ENCODE measurements around the gene CTNND2.

DNA sequence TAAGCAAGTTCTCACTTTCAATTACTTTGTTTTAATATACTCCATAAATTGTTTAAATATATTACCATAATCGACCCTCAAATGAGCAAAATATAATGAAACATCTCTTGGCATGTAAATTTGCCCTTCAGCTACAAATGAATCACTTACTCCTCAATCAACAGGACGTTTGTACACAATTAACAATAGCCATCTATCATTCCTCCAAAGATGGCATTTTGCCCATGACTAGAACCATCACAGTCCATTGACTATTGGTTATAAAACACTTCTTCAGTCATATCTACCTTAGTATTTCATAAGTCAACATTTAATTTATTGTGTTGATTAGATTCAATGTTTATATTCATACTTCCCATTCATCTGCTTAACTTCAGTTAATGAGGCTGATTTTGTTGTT lies 127.2 kb downstream of the CTNND2 start:
- TF ChIP-seq EZH2 (IDR thresholded peaks at IDR 0.05; ENCODE audit: borderline replicate concordance, insufficient read depth, low read depth, low read length, poor library complexity, severe bottlenecking): no peak
- TF ChIP-seq, protein P1, sequence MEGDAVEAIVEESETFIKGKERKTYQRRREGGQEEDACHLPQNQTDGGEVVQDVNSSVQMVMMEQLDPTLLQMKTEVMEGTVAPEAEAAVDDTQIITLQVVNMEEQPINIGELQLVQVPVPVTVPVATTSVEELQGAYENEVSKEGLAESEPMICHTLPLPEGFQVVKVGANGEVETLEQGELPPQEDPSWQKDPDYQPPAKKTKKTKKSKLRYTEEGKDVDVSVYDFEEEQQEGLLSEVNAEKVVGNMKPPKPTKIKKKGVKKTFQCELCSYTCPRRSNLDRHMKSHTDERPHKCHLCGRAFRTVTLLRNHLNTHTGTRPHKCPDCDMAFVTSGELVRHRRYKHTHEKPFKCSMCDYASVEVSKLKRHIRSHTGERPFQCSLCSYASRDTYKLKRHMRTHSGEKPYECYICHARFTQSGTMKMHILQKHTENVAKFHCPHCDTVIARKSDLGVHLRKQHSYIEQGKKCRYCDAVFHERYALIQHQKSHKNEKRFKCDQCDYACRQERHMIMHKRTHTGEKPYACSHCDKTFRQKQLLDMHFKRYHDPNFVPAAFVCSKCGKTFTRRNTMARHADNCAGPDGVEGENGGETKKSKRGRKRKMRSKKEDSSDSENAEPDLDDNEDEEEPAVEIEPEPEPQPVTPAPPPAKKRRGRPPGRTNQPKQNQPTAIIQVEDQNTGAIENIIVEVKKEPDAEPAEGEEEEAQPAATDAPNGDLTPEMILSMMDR (IDR thresholded peaks at IDR 0.05): no peak
